Measurements from ENCODE around the gene IL37. TPM values are rescaled to one million over a fixed set of nuclear protein-coding genes. Genes with fewer than 3 reads are reported as not detected.

IL37 gene
- total RNA-seq, 2 donors from 2014 or later: not detected

- no peaks in the 10 kb centered on the region for H3K36me3 ChIP-seq
- no peaks in the 10 kb centered on the region for H3K9me3 ChIP-seq
- no peak overlapping the region for H3K27ac ChIP-seq
- TF ChIP-seq CTCF (IDR thresholded peaks at IDR 0.05): no peak
- H3K27me3 ChIP-seq: no peaks in the 10 kb centered on the region
- no peak overlapping the region for H3K4me3 ChIP-seq
- no peaks in the 10 kb centered on the region for H3K4me1 ChIP-seq
- no peak for DNase-seq (ENCODE audit: low spot score)
Observed at GRCh38 chr2:112885506-112885902, 25.5 kb upstream of the IL37 start.

- Histone ChIP-seq H3K36me3 (no peaks in the 10 kb centered on the region), H3K27me3 (no peaks in the 10 kb centered on the region), H3K4me1 (no peaks in the 10 kb centered on the region), H3K9me3 (no peaks in the 10 kb centered on the region), H3K27ac (no peak overlapping the region), H3K4me3 (no peak overlapping the region)
- no peak for DNase-seq (ENCODE audit: low spot score)
- no peak for TF ChIP-seq CTCF (IDR thresholded peaks at IDR 0.05)
Observed at GRCh38 chr2:112886291-112886690, 24.7 kb upstream of the IL37 start.

- Histone ChIP-seq H3K27ac (no peak overlapping the region), H3K9me3 (no peaks in the 10 kb centered on the region), H3K36me3 (no peaks in the 10 kb centered on the region), H3K4me1 (no peaks in the 10 kb centered on the region), H3K4me3 (no peak overlapping the region), H3K27me3 (no peaks in the 10 kb centered on the region)
- no peak for DNase-seq (ENCODE audit: low spot score)
- TF ChIP-seq CTCF (IDR thresholded peaks at IDR 0.05): no peak
Observed at GRCh38 chr2:112887964-112888749, 22.8 kb upstream of the IL37 start.

- no peak for TF ChIP-seq CTCF (IDR thresholded peaks at IDR 0.05)
- no peak for DNase-seq (ENCODE audit: low spot score)
- H3K36me3 ChIP-seq: no peaks in the 10 kb centered on the region
- no peaks in the 10 kb centered on the region for H3K9me3 ChIP-seq
- H3K4me3 ChIP-seq: no peak overlapping the region
- no peaks in the 10 kb centered on the region for H3K27me3 ChIP-seq
- H3K27ac ChIP-seq: no peak overlapping the region
- no peaks in the 10 kb centered on the region for H3K4me1 ChIP-seq
Observed at GRCh38 chr2:112889976-112890375, 21.0 kb upstream of the IL37 start.

GRCh38 chr2:112891385-112891831 is 19.6 kb upstream of the IL37 start:
- H3K4me1 ChIP-seq: no peaks in the 10 kb centered on the region
- no peaks in the 10 kb centered on the region for H3K9me3 ChIP-seq
- H3K4me3 ChIP-seq: no peak overlapping the region
- no peak for DNase-seq (ENCODE audit: low spot score)
- H3K27ac ChIP-seq: no peak overlapping the region
- TF ChIP-seq CTCF (IDR thresholded peaks at IDR 0.05): no peak
- H3K27me3 ChIP-seq: no peaks in the 10 kb centered on the region
- no peaks in the 10 kb centered on the region for H3K36me3 ChIP-seq

GRCh38 chr2:112893752-112894151 is 17.2 kb upstream of the IL37 start:
- no peak for DNase-seq (ENCODE audit: low spot score)
- Histone ChIP-seq H3K9me3 (no peaks in the 10 kb centered on the region), H3K27ac (no peak overlapping the region), H3K36me3 (no peaks in the 10 kb centered on the region), H3K4me3 (no peak overlapping the region), H3K27me3 (no peaks in the 10 kb centered on the region), H3K4me1 (no peaks in the 10 kb centered on the region)
- TF ChIP-seq CTCF (IDR thresholded peaks at IDR 0.05): no peak

Data from right atrium auricular region (tissue), 2 donors.